SH-SY5Y (cell line): ENCODE data around the gene DOCK2.

Experiments used
- GATA2 ChIP-seq: IDR thresholded peaks from 2 replicates; pipeline ENCODE4 v1.6.1; 2011; ENCODE audit warnings: mild to moderate bottlenecking, low read depth, low read length
- GATA3 ChIP-seq: IDR thresholded peaks from 2 replicates; pipeline ENCODE4 v1.6.1; 2011; ENCODE audit warnings: low read depth, mild to moderate bottlenecking, low read length, moderate library complexity

- TF ChIP-seq GATA2: no peak
- no peak for TF ChIP-seq GATA3
Observed at GRCh38 chr5:169592937-169593650, 44.0 kb upstream of the DOCK2 start.
